Sciatic nerve (tissue), 2 donors: ENCODE measurements around the gene SBK1. TPM values are rescaled to one million over a fixed set of nuclear protein-coding genes. Genes with fewer than 3 reads are reported as not detected.

ENCODE experiments used
- ATAC-seq: fragments of 200-7000 bp; cut with Tn5 transposase; one replicate; pipeline ENCODE4 v1.9.1; 2020; ENCODE audit warnings: mild to moderate bottlenecking, moderate library complexity
- DNase-seq: peaks from one replicate; pipeline ENCODE4 v3.0.0-alpha.2; 2020; ENCODE audit warnings: low spot score
- intact Hi-C: fragments of 100-400 bp; cut with DNase I; formaldehyde crosslinking; loops from one replicate; pipeline ENCODE4 v1.14.2; 2022
- total RNA-seq: library from RNA; stranded (reverse); fragmentation: NEBNext Ultra II Directional; extraction: Animal tissue kit (Norgen Biotek cat#: 25700); gene quantifications from one replicate; pipeline ENCODE4 v1.2.1, GENCODE V29; 2021
- donor health status: DM: no; HTN: no; CAD: no.
- donor health status: DM: no; HTN: no; CAD: no.

SBK1 gene
- total RNA-seq, 1 donor from 2014 or later: 0.62 TPM

DNA sequence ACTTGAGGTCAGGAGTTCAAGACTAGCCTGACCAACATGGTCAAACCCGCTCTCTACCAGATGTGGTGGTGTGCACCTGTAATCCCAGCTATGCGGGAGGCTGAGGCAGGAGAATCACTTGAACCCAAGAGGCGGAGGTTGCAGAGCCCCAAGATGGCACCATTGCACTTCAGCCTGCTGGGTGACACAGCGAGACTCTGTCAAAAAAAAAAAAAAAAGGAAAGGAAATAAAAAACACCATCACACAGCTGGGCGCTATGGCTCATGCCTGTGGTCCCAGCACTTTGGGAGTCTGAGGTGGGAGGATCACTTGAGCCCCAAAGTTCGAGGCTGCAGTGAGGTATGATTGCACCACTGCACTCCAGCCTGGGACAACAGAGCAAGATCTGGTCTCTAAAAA is 13.3 kb upstream of the SBK1 start:
- intact Hi-C loops: loop anchor here (5.0 kb wide), 1 partner anchor 38 kb away; no protein-coding TSS in a partner anchor
- DNase-seq (no peak), ATAC-seq (no peak)

DNA sequence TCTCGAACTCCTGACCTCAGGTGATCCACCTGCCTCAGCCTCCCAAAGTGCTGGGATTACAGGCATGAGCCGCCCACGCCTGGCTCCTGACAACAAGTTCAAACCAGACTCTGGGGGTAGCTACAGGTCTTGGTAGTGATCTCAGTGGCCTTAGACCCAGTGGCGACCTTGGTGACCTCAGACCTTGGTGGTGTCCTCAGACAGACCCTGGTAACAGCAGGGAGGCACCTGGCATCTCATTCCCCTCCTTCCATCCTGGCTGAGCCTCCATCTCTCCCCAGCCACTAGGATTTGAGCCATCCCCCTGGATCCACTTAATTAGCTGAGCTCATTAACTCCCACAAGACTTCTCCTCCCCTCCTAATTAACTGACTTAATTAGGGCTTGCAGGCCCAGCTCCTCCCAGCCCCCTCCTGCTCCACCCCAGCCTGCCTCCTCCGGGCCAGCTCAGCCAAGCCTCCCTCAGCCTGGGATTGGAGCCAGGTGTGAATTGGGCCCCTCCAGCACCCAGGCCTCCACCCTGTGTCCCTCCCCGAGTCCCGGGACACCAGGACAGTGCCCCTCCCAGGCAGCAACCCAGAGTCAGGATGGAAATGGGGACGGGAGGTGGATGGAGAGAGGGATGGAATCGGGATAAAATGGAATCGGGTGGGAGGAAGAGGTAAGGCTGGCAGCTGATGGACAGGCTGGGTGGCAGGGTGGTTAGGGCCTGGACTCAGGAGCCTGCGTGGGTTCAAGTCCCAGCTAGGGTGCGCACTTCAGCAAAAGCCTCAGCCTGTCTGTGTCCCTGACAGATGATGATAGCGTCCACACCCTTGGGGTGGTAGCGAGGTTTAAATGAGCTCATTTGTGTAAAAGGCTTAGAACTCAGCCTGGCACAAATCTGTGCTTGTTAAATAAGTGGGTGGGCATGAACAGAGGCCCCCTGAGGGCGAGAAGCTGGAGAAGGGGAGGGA is 11.2 kb upstream of the SBK1 start:
- no peak for ATAC-seq
- intact Hi-C loops: no loop called here
- no peak for DNase-seq

DNA sequence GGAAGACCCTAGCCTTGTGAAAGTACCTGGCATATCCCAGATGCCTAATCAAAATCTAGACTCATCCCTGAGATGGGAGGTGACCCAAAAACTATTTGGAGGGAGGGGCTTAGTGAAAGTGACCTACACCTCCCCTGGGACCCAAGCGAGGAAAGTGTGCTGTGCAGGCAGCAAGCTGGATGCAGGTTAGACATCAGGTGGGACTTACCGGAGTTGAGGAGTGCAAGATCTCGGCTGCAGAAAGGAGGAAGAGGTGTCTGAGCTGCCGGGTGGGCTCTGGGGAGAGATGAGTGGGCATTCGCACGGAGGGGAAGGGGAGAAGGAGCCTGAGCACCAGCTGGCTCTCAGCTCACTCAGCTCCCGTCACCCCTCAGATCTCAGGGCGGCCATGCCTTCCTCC is 10.3 kb upstream of the SBK1 start:
- no peak for DNase-seq
- ATAC-seq: no peak
- intact Hi-C loops: no loop called here

DNA sequence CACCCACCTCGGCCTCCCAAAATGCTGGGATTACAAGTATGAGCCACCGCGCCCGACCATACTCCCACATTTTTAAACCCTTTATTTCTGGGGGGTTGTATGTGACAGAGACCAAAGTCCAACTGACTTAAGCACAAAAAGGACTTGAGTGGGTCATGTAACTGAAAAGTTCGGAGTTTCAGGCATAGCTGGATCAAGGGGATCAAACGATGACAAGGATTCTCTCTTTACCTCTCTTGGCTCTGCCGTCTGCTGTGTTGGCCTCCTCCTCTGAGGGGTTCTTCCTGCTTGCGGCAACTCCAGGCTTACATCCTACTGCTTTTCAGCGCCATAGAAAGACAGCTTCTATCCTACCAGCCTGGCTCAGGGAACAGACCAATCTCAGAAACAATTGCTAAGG is 9.2 kb upstream of the SBK1 start:
- intact Hi-C loops: no loop called here
- DNase-seq (no peak), ATAC-seq (no peak)

DNA sequence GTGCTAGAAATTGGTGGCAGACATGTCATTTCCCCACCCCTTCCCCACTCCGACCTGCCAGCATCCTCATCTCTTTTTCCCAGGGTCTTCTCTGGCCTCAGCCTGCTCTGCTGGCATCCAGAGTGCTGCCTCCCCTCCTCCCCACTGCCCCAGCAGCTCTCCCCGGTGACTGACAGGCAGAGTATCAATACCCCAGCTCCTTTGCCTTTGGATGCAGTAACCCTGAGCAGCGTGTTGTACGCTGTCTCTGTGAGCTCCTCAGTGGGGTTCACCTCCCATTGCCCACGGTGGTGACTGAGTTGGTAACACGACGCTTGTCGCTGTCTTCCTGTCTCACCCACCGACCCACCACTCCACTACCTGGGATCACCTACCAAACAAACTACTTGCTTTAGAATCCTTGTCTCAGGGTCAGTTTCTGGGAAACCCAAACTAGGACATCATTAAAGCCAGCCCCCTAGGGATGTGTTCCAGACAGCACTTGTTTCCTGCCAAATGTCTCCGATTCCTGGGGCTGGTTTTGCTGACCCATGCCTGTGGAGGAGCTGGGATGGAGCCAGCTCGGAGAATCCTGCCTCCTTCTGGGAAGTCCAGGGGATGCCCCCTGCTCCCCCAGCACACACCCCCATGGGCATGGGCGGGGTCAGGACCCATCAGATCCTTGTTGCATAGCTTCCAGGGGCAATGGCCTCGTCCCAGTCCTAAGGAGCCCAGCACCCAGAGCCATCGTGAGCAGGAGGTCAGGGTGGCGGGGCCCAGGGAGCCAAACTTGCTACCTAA is 8.3 kb upstream of the SBK1 start:
- no peak for DNase-seq
- ATAC-seq: no peak
- intact Hi-C loops: no loop called here

DNA sequence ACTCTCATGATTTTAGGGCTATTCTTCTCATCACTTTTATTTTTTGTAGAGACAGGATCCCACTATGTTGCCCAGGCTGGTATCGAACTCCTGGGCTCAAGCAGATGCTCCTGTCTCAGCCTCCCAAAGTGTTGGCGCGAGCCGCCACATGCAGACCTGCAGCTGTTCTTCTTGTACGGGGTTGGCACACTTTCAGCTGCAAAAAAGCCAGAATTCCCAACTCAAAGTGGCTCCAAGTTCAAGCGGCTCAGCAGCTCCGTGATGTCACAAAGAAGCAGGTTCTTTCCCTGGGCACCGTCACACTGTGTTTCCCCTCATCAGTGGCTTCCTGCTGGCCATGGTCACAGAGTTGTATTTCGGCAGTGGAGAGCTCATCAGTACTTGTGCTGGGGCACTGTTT is 6.7 kb upstream of the SBK1 start:
- ATAC-seq (no peak), DNase-seq (no peak)
- intact Hi-C loops: no loop called here

DNA sequence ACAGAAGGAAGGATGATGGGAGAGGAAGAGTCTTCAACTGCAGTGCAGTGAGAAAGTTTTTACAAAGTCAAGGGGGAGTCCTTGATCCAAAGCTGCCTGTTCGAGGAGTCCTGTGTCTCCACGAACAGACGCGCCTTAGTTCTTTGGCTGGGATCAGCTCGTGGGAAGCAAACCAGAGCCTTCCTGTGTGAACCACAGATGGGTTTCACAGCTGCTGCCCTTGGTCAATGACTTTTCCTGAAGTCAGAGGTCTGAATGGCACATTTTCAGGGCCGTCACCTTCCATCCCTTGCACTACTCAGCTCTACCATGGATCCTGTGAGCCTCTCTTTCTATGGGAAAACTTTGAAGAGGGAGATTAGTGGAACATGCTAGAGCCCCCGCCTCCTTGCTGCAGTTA is 4.2 kb upstream of the SBK1 start:
- ATAC-seq (no peak), DNase-seq (no peak)
- intact Hi-C loops: no loop called here

DNA sequence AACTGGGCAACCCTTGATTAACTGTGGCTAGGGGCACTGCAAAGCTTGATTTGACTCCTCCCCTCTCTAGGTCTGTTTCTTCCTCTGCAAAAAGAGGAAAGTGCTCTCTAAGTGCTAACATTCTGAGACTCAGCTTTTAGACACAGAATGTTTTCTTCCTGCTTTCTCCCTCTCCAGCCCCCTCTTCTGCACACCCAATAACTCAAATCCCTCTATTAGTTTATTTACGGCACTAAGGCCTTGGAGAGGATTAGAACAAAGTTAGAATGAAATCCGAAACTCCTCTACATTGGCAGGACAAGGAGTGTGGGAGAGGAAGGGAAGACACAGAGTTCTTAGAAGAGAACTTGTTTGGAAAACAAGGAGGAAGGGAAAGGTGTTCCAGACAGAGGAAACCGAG is 3.3 kb upstream of the SBK1 start:
- intact Hi-C loops: no loop called here
- no peak for DNase-seq
- no peak for ATAC-seq

DNA sequence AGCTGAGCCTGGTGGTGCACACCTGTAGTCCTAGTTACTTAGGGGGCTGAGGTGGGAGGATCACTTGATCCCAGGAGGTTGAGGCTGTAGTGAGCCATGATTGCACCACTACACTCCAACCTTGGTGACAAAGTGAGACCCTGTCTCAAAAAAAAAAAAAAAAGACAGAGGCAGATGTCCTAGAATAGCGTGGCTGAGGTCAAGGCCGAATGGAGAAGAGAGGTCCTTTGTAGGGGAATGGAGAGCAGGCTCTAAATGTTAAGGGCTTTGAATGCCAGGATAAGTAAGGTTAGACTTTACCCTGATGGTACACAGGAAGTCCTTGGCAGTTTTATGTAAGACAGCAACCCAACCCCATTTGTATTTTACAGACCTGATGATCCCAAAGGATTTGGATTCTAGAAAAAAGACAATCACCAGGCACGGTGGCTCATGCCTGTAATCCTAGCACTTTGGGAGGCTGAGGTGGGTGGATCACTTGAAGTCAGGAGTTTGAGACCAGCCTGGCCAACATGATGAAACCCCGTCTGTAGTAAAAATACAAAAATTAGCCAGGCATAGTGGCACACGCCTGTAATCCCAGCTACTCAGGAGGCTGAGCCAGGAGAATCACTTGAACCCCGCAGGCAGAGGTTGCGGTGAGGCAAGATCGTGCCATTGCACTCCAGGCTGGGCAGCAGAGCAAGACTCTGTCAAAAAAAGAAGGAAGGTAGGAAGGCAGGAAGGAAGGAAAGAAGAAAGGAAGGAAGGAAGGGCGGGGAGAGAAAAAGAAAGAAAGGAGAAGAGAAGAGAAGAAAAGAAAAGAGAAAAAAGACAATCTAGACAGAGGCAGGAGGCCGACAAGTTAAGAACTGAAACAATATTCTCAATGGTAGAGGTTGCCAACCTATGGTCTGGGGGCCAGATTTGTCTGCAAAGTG is 2.1 kb upstream of the SBK1 start:
- DNase-seq (no peak), ATAC-seq (no peak)
- intact Hi-C loops: no loop called here

DNA sequence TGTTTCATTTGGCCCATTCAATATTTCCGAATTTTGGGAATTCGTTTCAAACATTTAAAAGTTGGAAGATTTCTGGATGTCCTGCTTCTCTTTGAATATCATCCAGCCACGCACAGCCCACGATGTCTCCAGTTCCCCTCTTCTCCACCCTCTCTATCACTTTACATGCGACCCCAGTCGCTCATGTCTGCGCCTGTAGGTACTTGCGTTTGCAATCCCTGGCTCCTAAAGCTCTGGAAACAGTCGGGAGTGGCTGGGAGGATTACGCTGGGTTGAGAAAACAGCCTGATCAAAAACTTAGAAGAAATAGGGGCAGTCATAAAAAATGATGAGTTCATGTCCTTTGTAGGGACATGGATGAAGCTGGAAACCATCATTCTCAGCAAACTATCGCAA is 1.5 kb upstream of the SBK1 start:
- DNase-seq: no peak
- intact Hi-C loops: no loop called here
- no peak for ATAC-seq

DNA sequence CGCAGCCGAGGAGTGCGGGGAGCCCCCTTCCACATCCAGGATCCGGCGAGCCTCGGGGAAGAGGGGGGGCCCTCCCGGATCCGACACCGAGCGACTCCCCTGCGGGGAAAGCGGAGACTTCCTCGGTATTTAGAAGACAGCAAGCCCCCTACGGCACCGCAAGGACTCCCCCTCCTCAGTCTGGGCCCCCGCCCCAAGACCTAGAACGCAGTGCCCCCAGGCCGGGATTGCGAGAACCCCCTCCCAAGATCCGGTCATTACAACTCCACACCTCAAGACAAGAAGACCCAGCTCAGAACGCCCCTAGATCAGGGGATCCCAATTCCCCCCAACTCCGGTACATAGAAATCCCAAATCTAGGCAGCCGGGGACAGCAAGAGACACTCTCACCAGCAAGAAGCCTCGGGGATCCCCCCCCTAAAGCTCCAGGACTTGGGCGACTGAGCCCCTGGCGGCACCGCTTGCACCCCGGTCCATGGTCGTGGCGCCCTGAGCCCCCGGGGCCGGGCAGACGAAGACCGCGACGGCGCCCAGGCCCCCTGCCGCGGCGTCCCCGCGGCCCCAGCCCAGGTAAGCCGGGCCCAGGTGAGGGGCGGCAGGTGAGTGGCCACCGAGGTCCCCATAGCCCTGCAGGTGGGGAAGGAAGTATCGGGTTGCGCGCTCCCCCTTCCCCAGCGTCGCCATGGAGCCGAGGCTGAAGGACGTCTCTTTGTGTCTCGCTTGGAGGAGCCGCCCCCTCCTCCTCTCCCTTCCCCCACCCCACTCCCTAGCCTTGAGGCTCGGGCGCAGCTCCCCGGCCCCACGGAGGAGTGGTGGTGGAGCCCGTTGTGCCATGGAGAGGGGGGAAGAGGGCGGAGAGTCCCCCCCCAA is 641 bp downstream of the SBK1 start:
- DNase-seq (no peak), ATAC-seq (no peak)
- intact Hi-C loops: no loop called here

DNA sequence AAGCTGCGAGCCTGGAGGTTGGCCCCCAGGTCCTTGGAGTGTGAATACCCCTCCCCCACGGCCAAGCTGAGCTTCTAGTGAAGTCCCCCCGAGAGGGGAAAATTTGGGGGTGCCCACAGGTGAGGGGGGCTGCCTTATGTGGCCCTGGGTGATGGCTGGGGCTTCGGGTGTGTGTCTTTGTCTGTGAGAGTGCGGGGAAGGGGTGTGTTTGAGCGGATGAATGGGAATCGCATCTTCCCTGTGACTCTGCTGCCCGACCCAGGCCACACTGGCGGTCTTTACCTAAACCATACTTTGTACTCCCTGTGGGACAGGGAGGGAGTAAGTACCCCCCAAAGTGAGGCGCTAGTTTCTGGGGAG is 1.3 kb downstream of the SBK1 start:
- ATAC-seq (no peak), DNase-seq (no peak)
- intact Hi-C loops: no loop called here

DNA sequence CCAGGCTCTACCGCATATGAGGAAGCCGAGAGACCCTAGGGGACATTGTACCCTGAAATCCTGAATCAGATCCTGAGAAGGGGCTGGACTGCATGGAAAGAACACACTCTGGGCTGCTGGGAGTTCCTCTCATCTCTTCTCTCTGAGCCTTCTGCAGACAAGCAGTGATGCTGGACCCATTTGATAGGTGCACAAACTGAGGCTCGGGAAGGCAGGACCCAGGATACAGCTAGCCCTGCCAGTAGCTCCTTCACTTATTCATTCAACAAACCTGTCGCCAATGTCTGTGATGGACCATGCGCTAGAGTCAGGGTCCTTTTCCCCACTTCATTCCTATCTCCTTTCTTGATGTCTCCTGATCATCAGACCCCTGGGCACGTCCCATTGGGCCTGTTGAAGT is 1.9 kb downstream of the SBK1 start:
- DNase-seq: no peak
- intact Hi-C loops: no loop called here
- ATAC-seq: no peak

DNA sequence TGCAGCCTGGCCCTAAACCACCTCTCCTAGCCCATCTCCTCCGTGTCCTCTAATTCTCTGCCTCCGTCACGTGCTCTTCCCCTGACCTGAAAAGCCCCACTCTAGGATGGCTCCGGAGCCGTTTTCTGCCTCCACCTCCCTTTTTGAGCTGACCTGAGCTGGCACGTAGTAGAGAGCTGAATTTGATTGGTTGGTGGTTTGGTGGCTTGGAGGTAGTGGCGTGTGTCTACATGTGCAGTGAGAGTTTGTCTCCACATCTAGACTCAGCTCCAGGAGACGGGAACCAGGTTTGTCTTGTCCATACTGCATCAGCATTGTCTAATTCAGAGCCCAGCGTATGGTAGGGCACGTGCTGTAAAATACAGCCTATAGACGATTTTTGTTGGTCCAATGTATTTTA is 3.0 kb downstream of the SBK1 start:
- ATAC-seq (no peak), DNase-seq (no peak)
- intact Hi-C loops: no loop called here

DNA sequence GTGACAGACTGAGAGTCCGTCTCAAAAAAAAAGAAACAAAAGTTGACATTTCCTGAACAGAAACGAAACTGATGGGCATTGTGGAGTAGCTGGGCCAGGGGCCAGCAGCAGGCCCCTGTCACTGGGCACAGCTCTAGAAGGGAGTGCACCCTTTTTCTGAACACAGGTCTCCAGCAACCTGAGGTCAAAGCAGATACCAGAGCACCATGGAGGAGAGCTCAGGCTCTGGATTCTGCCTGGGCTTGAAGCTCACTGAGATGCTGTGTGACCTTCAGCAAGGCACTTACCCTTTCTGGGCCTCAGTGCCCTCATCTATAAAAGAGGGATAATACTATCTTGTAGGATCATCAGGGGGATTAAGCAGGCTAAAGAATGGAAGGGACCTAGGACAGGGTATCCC is 5.0 kb downstream of the SBK1 start:
- intact Hi-C loops: no loop called here
- ATAC-seq (no peak), DNase-seq (no peak)

DNA sequence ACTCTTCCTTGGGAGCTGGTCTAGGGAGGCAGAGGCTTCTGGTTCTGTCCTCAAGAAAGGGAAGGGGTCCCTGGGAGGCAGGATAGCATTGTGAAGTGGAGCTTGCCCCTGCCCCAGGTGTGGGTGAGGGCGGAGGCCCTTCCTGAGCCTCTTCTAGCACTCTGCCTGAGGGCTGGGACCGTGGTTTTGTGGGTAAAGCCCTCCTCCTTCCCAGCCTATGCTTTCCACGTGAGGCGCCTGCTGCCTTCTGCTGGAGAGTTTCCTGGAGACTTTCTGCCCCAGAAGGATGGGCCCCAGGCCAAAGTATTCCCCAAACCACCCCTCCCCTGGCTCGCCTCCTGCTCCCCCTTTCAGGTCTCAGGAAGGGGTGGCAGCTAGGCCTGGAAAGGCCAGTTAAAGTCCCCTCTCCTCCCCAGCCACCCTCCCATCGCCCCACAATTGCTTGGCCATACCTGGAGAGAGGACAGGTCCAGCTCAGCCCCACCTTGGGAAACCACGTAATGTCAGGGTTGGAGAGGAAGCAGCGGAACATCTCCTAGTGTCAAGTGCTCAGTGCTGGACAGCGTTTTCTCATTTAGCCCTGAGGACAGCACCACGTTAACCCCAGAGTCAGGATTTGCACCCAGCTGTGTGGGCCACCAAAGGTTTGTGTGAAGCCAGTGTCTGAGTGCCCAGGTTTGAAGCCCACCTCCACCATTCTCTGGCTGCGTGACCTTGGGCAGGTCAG is 5.6 kb downstream of the SBK1 start:
- ATAC-seq: no peak
- intact Hi-C loops: no loop called here
- no peak for DNase-seq

DNA sequence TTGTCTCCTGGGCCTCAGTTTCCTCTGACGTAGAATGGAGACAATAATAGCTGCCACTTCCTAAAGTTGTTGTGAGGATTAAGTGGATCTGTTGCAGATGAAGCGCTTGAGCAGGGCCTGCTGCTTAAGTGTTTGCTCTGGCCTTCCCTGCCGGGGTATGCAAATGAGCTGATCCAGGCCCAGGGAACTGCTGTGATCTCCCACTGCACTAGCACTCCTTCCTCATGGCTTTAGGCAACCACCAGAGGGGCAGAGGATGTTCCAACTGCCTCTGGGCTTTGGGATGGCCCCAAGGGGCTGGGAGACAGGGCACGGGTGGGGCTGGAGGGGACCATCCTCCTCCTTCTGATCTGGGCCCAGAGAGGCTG is 6.2 kb downstream of the SBK1 start:
- ATAC-seq (no peak), DNase-seq (no peak)
- intact Hi-C loops: no loop called here

DNA sequence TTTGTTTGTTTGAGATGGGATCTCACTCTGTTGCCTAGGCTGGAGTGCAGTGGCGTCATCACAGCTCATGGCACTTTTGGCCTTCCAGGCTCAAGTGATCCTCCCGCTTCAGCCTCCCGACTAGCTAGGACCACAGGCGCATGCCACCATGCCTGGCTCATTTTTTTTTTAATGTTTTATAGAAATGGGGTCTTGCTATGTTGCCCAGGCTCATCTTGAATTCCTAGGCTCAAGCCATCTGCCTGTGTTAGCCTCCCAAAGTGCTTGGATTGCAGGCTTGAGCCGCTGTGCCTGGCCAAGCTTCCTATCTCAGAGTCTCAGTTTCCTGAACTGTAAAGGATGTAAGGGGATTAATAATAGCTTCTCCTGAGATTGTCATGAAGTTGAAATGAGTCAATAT is 8.0 kb downstream of the SBK1 start:
- ATAC-seq: no peak
- intact Hi-C loops: no loop called here
- DNase-seq: no peak
